ENCODE data around the gene FXR2.

- TF ChIP-seq FOXA1 (IDR thresholded peaks at IDR 0.05) (no peak), FOXM1 (IDR thresholded peaks at IDR 0.05; ENCODE audit: borderline replicate concordance) (no peak), ELF4 (IDR thresholded peaks at IDR 0.05) (no peak), FOXK2 (IDR thresholded peaks at IDR 0.05) (no peak)
Observed at GRCh38 chr17:7593296-7593695, 21.4 kb downstream of the FXR2 start.
